ENCODE measurements around the gene AACS. TPM values are rescaled to one million over a fixed set of nuclear protein-coding genes. Genes with fewer than 3 reads are reported as not detected.

Gene AACS
- total and polyA plus RNA-seq, 2 of the 8 experiments (the other 6 are each of a cell fraction or from before 2014, with no cell fraction given): 51.9 to 52.4 TPM

GRCh38 chr12:125135906-125136305 is 70.7 kb downstream of the AACS start (continued):
- no peak for TF ChIP-seq CHD7 (IDR thresholded peaks at IDR 0.05; ENCODE audit: insufficient replicate concordance, low read length)

Data from H1 (cell line).